Calu3 (cell line): Measurements from ENCODE around the gene CRISP1. TPM values are rescaled to one million over a fixed set of nuclear protein-coding genes. Genes with fewer than 3 reads are reported as not detected.
"Not testable (repeated sequence)": the region's sequence is repeated elsewhere in the genome, so short reads cannot be mapped to it uniquely, and the experiment has no call there.

ENCODE experiments used
- BruUV-seq: library from RNA; stranded (reverse); fragments of 400-500 nt; replicated peaks from 2 replicates; lab custom pipeline; 2021; lab: Mats Ljungman, UMichigan
- CTCF ChIA-PET: fragments of 300-600 bp; sonication (Branson Sonifier 250); formaldehyde crosslinking; loops from one replicate; lab custom pipeline; 2022; ENCODE audit warnings: antibody characterized with exemption; lab: Charles Lee
- DNase-seq: peaks from one replicate; pipeline ENCODE4 v3.0.0; 2022
- H3K27ac Mint-ChIP-seq: one replicate; pipeline ENCODE4 v1.8.0; 2022; ENCODE audit warnings: mixed read lengths; ENCODE audit not compliant: unreplicated experiment
- H3K27me3 Mint-ChIP-seq: one replicate; pipeline ENCODE4 v1.8.0; 2022; ENCODE audit warnings: mixed read lengths; ENCODE audit not compliant: unreplicated experiment
- H3K36me3 Mint-ChIP-seq: one replicate; pipeline ENCODE4 v1.8.0; 2022; ENCODE audit warnings: mild to moderate bottlenecking, moderate library complexity, mixed read lengths; ENCODE audit not compliant: insufficient read depth, unreplicated experiment
- H3K4me1 Mint-ChIP-seq: one replicate; pipeline ENCODE4 v1.8.0; 2022; ENCODE audit warnings: mild to moderate bottlenecking, low read depth, mixed read lengths; ENCODE audit not compliant: unreplicated experiment
- H3K4me3 Mint-ChIP-seq: one replicate; pipeline ENCODE4 v1.8.0; 2022; ENCODE audit warnings: mild to moderate bottlenecking, low read depth, moderate library complexity, mixed read lengths; ENCODE audit not compliant: unreplicated experiment
- H3K9me3 Mint-ChIP-seq: one replicate; pipeline ENCODE4 v1.8.0; 2022; ENCODE audit warnings: low read depth, mixed read lengths; ENCODE audit not compliant: unreplicated experiment
- CTCF ChIP-seq: fragments of 200-600 bp; IDR thresholded peaks from one replicate; pipeline ENCODE4 v1.8.0; 2022; ENCODE audit warnings: antibody characterized with exemption; ENCODE audit not compliant: unreplicated experiment
- intact Hi-C: fragments of 100-400 bp; cut with micrococcal nuclease; formaldehyde crosslinking; loops from one replicate; pipeline ENCODE4 v1.10.0; 2022; ENCODE audit not compliant: unreplicated experiment
- total RNA-seq: library from RNA; stranded (reverse); gene quantifications from 2 replicates; pipeline ENCODE4 v1.2.3, GENCODE V29; 2022

Gene CRISP1
- total RNA-seq, 1 experiment from 2014 or later = not detected

GRCh38 chr6:49806145-49806544 is 60.2 kb downstream of the CRISP1 start:
- Mint-ChIP-seq H3K9me3 (peaks cover 3% of the 10 kb centered on the region), H3K27me3 (no peaks in the 10 kb centered on the region), H3K27ac (no peak overlapping the region), H3K4me3 (no peak overlapping the region), H3K36me3 (no peaks in the 10 kb centered on the region), H3K4me1 (no peaks in the 10 kb centered on the region)
- CTCF ChIA-PET = no interaction called here
- intact Hi-C loops = no loop called here
- TF ChIP-seq CTCF = no peak
- DNase-seq = no peak
- no TSS peak for BruUV-seq

GRCh38 chr6:49805246-49805645 is 61.1 kb downstream of the CRISP1 start:
- no peak overlapping the region for H3K4me3 Mint-ChIP-seq
- no peaks in the 10 kb centered on the region for H3K9me3 Mint-ChIP-seq
- CTCF ChIA-PET = no interaction called here
- DNase-seq = no peak
- H3K4me1 Mint-ChIP-seq = no peaks in the 10 kb centered on the region
- no peaks in the 10 kb centered on the region for H3K27me3 Mint-ChIP-seq
- no peaks in the 10 kb centered on the region for H3K36me3 Mint-ChIP-seq
- intact Hi-C loops = no loop called here
- no peak for TF ChIP-seq CTCF
- no peak overlapping the region for H3K27ac Mint-ChIP-seq
- no TSS peak for BruUV-seq

GRCh38 chr6:49801525-49801924 is 64.8 kb downstream of the CRISP1 start:
- DNase-seq = no peak
- Mint-ChIP-seq H3K4me3 (no peak overlapping the region), H3K9me3 (no peaks in the 10 kb centered on the region), H3K36me3 (no peaks in the 10 kb centered on the region), H3K27me3 (no peaks in the 10 kb centered on the region), H3K27ac (no peak overlapping the region), H3K4me1 (no peaks in the 10 kb centered on the region)
- CTCF ChIA-PET = no interaction called here
- intact Hi-C loops = no loop called here
- no peak for TF ChIP-seq CTCF
- BruUV-seq = no TSS peak

GRCh38 chr6:49799090-49799489 is 67.2 kb downstream of the CRISP1 start:
- Mint-ChIP-seq H3K27ac (no peak overlapping the region), H3K9me3 (peaks cover 2% of the 10 kb centered on the region), H3K4me3 (no peak overlapping the region), H3K36me3 (no peaks in the 10 kb centered on the region), H3K4me1 (no peaks in the 10 kb centered on the region), H3K27me3 (no peaks in the 10 kb centered on the region)
- intact Hi-C loops = no loop called here
- no peak for DNase-seq
- no TSS peak for BruUV-seq
- TF ChIP-seq CTCF = no peak
- CTCF ChIA-PET = no interaction called here

- H3K27ac Mint-ChIP-seq, intact Hi-C loops, H3K4me1 Mint-ChIP-seq, CTCF ChIA-PET, H3K4me3 Mint-ChIP-seq, BruUV-seq, H3K27me3 Mint-ChIP-seq, DNase-seq, H3K36me3 Mint-ChIP-seq, H3K9me3 Mint-ChIP-seq: not testable (repeated sequence)
These were observed 69.4 kb downstream of the CRISP1 start for GRCh38 chr6:49796842-49797455.
